Activated CD4-positive, alpha-beta T cell treated with anti-CD3 and anti-CD28 coated beads, Interleukin-2, amount 50 U/mL, for 24 hours (primary cell): Measurements from ENCODE around the gene HOXB6.

Source experiments
- DNase-seq, 2 donors: peaks; one replicate each; pipeline ENCODE4 v3.0.0-alpha.2; 2020; ENCODE audit warnings: low read depth in 1 of 2, low spot score in 1 of 2

Gene HOXB6

GRCh38 chr17:48583708-48584222 is 21.0 kb downstream of the HOXB6 start:
- DNase-seq = no peak

GRCh38 chr17:48582750-48583069 is 22.1 kb downstream of the HOXB6 start:
- DNase-seq = no peak

GRCh38 chr17:48579760-48580554 is 24.8 kb downstream of the HOXB6 start:
- DNase-seq = no peak

- no peak for DNase-seq
These were observed 25.4 kb downstream of the HOXB6 start for GRCh38 chr17:48579471-48579759.

GRCh38 chr17:48578616-48579470 is 25.9 kb downstream of the HOXB6 start:
- no peak for DNase-seq

GRCh38 chr17:48577946-48578615 is 26.7 kb downstream of the HOXB6 start, which contains the start of gene HOXB4:
Gene HOXB4 (minus strand): TSS chr17:48578350. CDS start chr17:48578319, 31 bp downstream.
- DNase-seq = peak in 1 of 2 donors; percentile 52

GRCh38 chr17:48577330-48577945 is 27.3 kb downstream of the HOXB6 start:
- DNase-seq = no peak

- no peak for DNase-seq
These were observed 28.1 kb downstream of the HOXB6 start for GRCh38 chr17:48576479-48577309.

- DNase-seq = no peak
These were observed 28.9 kb downstream of the HOXB6 start for GRCh38 chr17:48575673-48576478.

GRCh38 chr17:48575066-48575582 is 29.7 kb downstream of the HOXB6 start:
- DNase-seq = no peak

- no peak for DNase-seq
These were observed 30.2 kb downstream of the HOXB6 start for GRCh38 chr17:48574505-48575065.

- DNase-seq = no peak
These were observed 32.9 kb downstream of the HOXB6 start for GRCh38 chr17:48571826-48572417.

- no peak for DNase-seq
These were observed 33.6 kb downstream of the HOXB6 start for GRCh38 chr17:48571024-48571818.

GRCh38 chr17:48570325-48571023 is 34.3 kb downstream of the HOXB6 start:
- no peak for DNase-seq

GRCh38 chr17:48569674-48570324 is 35.0 kb downstream of the HOXB6 start:
- no peak for DNase-seq

- no peak for DNase-seq
These were observed 35.6 kb downstream of the HOXB6 start for GRCh38 chr17:48569240-48569582.
